HepG2 (cell line): ENCODE results near the gene CDSN. TPM values are rescaled to one million over a fixed set of nuclear protein-coding genes. Genes with fewer than 3 reads are reported as not detected.

Experiments
- BHLHE40 ChIP-seq: IDR thresholded peaks from 2 replicates; pipeline ENCODE4 v1.6.1; 2011; ENCODE audit warnings: low read length, improper control_type of control experiment
- HDAC2 ChIP-seq: sonication (generic); formaldehyde crosslinking; IDR thresholded peaks from 2 replicates; pipeline ENCODE4 v1.4.0; 2020; ENCODE audit warnings: missing genetic modification reagents
- HOXD1 ChIP-seq: sonication (generic); formaldehyde crosslinking; IDR thresholded peaks from 2 replicates; pipeline ENCODE4 v1.5.0; 2020; ENCODE audit warnings: missing genetic modification reagents
- KDM1A ChIP-seq: IDR thresholded peaks from 2 replicates; pipeline ENCODE4 v1.6.1; 2016; ENCODE audit warnings: missing compliant biosample characterization
- KDM5B ChIP-seq: sonication (generic); formaldehyde crosslinking; IDR thresholded peaks from 2 replicates; pipeline ENCODE4 v1.4.0; 2020; ENCODE audit warnings: missing genetic modification reagents, mild to moderate bottlenecking, borderline replicate concordance
- MATR3 ChIP-seq: sonication (generic); formaldehyde crosslinking; IDR thresholded peaks from 2 replicates; pipeline ENCODE4 v1.4.0; 2020; ENCODE audit warnings: missing genetic modification reagents
- NFRKB ChIP-seq: fragments of 450-650 bp; IDR thresholded peaks from 2 replicates; pipeline ENCODE4 v1.6.1; 2017
- NPAS2 ChIP-seq: sonication (generic); formaldehyde crosslinking; IDR thresholded peaks from 2 replicates; pipeline ENCODE4 v1.8.0; 2022; ENCODE audit warnings: mild to moderate bottlenecking, missing genetic modification reagents, borderline replicate concordance
- RAD21 ChIP-seq: fragments of 450-650 bp; formaldehyde crosslinking; IDR thresholded peaks from 2 replicates; pipeline ENCODE4 v1.5.0; 2020; ENCODE audit warnings: mild to moderate bottlenecking
- SALL1 ChIP-seq: sonication (generic); formaldehyde crosslinking; IDR thresholded peaks from 2 replicates; pipeline ENCODE4 v1.8.0; 2022; ENCODE audit warnings: mild to moderate bottlenecking, missing genetic modification reagents
- SAP130 ChIP-seq: IDR thresholded peaks from 2 replicates; pipeline ENCODE4 v1.6.1; 2016; ENCODE audit warnings: low read depth
- XRCC5 ChIP-seq: fragments of 200-400 bp; formaldehyde crosslinking; optimal IDR thresholded peaks from 2 replicates; pipeline ENCODE3; 2017; ENCODE audit warnings: mild to moderate bottlenecking, low read length
- ZNF256 ChIP-seq: sonication (generic); formaldehyde crosslinking; conservative IDR thresholded peaks from 2 replicates; pipeline ENCODE4 v1.4.0; 2020; ENCODE audit warnings: missing genetic modification reagents
- ZNF3 ChIP-seq: IDR thresholded peaks from 2 replicates; pipeline ENCODE4 v1.7.0; 2017; ENCODE audit warnings: inconsistent platforms
- ZNF546 ChIP-seq: sonication (generic); formaldehyde crosslinking; conservative IDR thresholded peaks from 2 replicates; pipeline ENCODE4 v1.8.1; 2023; ENCODE audit warnings: mild to moderate bottlenecking, missing genetic modification reagents
- polyA plus RNA-seq, 8 experiments: library from polyadenylated mRNA; depleted of rRNA in 3 of 8; stranded (reverse) in 7 of 8; unstranded in 1 of 8; fragments of >200 nt; fragmentation: Illumina TruSeq in 4 of 8; extraction: Trizol in 4 of 8; gene quantifications; 2 replicates each; pipeline versions ENCODE4 v1.2.1 to v1.2.3, GENCODE V29; 2011 to 2016; ENCODE audit warnings: low read depth in 4 of 8, missing spikeins in 1 of 8, mixed read lengths in 1 of 8; ENCODE audit not compliant: insufficient read depth in 1 of 8
- total RNA-seq, 5 experiments: library from RNA; depleted of rRNA; stranded (reverse); fragments of >200 nt; fragmentation: Illumina TruSeq; extraction: Trizol; gene quantifications; 2 replicates each; pipeline ENCODE4 v1.2.3, GENCODE V29; 2016; ENCODE audit warnings: low read depth in 1 of 5
- TF ChIP-seq, protein P1 (sequence below): IDR thresholded peaks from 2 replicates; pipeline ENCODE4 v1.6.1; 2016; ENCODE audit warnings: low read depth, control low read depth
- TF ChIP-seq, protein P2 (sequence below): sonication (generic); formaldehyde crosslinking; IDR thresholded peaks from 2 replicates; pipeline ENCODE4 v1.4.0; 2020; ENCODE audit warnings: mild to moderate bottlenecking, missing genetic modification reagents, borderline replicate concordance
- TF ChIP-seq, protein P3 (sequence below): IDR thresholded peaks from 2 replicates; pipeline ENCODE4 v1.6.1; 2016
- TF ChIP-seq, protein P4 (sequence below): sonication (generic); formaldehyde crosslinking; IDR thresholded peaks from 2 replicates; pipeline ENCODE4 v1.4.0; 2020; ENCODE audit warnings: missing genetic modification reagents, borderline replicate concordance
- TF ChIP-seq, protein P5 (sequence below): sonication (generic); formaldehyde crosslinking; IDR thresholded peaks from 2 replicates; pipeline ENCODE4 v1.4.0; 2020; ENCODE audit warnings: missing genetic modification reagents, borderline replicate concordance

Gene CDSN
- total and polyA plus RNA-seq, 2 of the 13 experiments (the other 11 are each of a cell fraction or from before 2014, with no cell fraction given) = not detected

DNA sequence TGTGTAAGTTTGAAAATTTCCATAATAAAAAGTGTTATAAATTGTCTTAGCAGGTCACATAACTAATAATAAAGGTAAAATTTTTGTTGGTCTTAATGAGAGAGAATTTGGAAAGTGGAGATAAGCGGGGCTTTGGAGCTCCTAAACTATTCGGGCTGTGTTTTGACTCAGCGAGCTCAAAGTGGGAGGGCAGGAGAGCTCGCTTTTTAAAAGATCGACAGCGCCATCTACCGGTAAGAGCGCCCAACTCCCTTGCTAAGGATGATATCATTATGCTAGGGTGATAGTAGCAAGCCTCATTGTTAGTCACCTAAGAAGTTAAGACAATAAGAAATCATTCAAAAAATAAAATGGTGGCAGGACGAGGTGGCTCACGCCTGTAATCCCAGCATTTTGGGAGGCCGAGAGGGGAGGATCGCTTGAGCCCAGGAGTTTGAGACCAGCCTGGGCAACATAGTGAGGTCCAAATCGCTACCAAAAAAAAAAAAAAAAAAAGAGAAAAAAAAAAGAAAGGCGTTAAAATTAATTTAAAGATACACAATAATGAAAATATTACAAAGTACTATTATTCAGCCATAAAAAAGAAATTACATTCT, 32.7 kb downstream of the CDSN start (continued):
- TF ChIP-seq, protein P1, sequence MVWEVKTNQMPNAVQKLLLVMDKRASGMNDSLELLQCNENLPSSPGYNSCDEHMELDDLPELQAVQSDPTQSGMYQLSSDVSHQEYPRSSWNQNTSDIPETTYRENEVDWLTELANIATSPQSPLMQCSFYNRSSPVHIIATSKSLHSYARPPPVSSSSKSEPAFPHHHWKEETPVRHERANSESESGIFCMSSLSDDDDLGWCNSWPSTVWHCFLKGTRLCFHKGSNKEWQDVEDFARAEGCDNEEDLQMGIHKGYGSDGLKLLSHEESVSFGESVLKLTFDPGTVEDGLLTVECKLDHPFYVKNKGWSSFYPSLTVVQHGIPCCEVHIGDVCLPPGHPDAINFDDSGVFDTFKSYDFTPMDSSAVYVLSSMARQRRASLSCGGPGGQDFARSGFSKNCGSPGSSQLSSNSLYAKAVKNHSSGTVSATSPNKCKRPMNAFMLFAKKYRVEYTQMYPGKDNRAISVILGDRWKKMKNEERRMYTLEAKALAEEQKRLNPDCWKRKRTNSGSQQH (CRISPR knock-in tag) = no peak
- no peak for TF ChIP-seq NPAS2 (CRISPR knock-in tag)
- TF ChIP-seq, protein P2, sequence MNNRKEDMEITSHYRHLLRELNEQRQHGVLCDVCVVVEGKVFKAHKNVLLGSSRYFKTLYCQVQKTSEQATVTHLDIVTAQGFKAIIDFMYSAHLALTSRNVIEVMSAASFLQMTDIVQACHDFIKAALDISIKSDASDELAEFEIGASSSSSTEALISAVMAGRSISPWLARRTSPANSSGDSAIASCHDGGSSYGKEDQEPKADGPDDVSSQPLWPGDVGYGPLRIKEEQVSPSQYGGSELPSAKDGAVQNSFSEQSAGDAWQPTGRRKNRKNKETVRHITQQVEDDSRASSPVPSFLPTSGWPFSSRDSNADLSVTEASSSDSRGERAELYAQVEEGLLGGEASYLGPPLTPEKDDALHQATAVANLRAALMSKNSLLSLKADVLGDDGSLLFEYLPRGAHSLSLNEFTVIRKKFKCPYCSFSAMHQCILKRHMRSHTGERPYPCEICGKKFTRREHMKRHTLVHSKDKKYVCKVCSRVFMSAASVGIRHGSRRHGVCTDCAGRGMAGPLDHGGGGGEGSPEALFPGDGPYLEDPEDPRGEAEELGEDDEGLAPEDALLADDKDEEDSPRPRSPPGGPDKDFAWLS (CRISPR knock-in tag) = no peak
- TF ChIP-seq, protein P3, sequence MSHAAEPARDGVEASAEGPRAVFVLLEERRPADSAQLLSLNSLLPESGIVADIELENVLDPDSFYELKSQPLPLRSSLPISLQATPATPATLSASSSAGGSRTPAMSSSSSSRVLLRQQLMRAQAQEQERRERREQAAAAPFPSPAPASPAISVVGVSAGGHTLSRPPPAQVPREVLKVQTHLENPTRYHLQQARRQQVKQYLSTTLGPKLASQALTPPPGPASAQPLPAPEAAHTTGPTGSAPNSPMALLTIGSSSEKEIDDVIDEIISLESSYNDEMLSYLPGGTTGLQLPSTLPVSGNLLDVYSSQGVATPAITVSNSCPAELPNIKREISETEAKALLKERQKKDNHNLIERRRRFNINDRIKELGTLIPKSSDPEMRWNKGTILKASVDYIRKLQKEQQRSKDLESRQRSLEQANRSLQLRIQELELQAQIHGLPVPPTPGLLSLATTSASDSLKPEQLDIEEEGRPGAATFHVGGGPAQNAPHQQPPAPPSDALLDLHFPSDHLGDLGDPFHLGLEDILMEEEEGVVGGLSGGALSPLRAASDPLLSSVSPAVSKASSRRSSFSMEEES (CRISPR knock-in tag) = no peak
- TF ChIP-seq, protein P4, sequence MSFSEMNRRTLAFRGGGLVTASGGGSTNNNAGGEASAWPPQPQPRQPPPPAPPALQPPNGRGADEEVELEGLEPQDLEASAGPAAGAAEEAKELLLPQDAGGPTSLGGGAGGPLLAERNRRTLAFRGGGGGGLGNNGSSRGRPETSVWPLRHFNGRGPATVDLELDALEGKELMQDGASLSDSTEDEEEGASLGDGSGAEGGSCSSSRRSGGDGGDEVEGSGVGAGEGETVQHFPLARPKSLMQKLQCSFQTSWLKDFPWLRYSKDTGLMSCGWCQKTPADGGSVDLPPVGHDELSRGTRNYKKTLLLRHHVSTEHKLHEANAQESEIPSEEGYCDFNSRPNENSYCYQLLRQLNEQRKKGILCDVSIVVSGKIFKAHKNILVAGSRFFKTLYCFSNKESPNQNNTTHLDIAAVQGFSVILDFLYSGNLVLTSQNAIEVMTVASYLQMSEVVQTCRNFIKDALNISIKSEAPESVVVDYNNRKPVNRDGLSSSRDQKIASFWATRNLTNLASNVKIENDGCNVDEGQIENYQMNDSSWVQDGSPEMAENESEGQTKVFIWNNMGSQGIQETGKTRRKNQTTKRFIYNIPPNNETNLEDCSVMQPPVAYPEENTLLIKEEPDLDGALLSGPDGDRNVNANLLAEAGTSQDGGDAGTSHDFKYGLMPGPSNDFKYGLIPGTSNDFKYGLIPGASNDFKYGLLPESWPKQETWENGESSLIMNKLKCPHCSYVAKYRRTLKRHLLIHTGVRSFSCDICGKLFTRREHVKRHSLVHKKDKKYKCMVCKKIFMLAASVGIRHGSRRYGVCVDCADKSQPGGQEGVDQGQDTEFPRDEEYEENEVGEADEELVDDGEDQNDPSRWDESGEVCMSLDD (CRISPR knock-in tag) = no peak
- TF ChIP-seq ZNF256 (CRISPR knock-in tag) = no peak
- TF ChIP-seq, protein P5, sequence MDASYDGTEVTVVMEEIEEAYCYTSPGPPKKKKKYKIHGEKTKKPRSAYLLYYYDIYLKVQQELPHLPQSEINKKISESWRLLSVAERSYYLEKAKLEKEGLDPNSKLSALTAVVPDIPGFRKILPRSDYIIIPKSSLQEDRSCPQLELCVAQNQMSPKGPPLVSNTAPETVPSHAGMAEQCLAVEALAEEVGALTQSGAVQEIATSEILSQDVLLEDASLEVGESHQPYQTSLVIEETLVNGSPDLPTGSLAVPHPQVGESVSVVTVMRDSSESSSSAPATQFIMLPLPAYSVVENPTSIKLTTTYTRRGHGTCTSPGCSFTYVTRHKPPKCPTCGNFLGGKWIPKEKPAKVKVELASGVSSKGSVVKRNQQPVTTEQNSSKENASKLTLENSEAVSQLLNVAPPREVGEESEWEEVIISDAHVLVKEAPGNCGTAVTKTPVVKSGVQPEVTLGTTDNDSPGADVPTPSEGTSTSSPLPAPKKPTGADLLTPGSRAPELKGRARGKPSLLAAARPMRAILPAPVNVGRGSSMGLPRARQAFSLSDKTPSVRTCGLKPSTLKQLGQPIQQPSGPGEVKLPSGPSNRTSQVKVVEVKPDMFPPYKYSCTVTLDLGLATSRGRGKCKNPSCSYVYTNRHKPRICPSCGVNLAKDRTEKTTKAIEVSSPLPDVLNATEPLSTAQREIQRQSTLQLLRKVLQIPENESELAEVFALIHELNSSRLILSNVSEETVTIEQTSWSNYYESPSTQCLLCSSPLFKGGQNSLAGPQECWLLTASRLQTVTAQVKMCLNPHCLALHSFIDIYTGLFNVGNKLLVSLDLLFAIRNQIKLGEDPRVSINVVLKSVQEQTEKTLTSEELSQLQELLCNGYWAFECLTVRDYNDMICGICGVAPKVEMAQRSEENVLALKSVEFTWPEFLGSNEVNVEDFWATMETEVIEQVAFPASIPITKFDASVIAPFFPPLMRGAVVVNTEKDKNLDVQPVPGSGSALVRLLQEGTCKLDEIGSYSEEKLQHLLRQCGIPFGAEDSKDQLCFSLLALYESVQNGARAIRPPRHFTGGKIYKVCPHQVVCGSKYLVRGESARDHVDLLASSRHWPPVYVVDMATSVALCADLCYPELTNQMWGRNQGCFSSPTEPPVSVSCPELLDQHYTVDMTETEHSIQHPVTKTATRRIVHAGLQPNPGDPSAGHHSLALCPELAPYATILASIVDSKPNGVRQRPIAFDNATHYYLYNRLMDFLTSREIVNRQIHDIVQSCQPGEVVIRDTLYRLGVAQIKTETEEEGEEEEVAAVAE (CRISPR knock-in tag) = no peak
- TF ChIP-seq NFRKB = no peak
- TF ChIP-seq BHLHE40 = no peak
- no peak for TF ChIP-seq KDM1A (CRISPR knock-in tag)
- no peak for TF ChIP-seq HDAC2
- TF ChIP-seq SAP130 = peak; percentile 23; the same call in 1 of the 2 replicates
- TF ChIP-seq XRCC5 = peak; percentile 63
- TF ChIP-seq KDM5B (CRISPR knock-in tag) = no peak
- TF ChIP-seq RAD21 = peak; percentile 80
- TF ChIP-seq SALL1 (CRISPR knock-in tag) = no peak
- TF ChIP-seq HOXD1 (CRISPR knock-in tag) = no peak
- TF ChIP-seq ZNF546 (CRISPR knock-in tag) = no peak
- 0 out of 2 replicates have a peak, but pooled peaks have one; percentile 45 for TF ChIP-seq ZNF3 (CRISPR knock-in tag)
- TF ChIP-seq MATR3 = no peak
